Parathyroid adenoma (tissue), 2 donors: ENCODE results near the gene KIF4B.
"Not testable (repeated sequence)": the region's sequence is repeated elsewhere in the genome, so short reads cannot be mapped to it uniquely, and the experiment has no call there.

Experiments used
- H2AFZ ChIP-seq: fragments of 300-600 bp; sonication (generic); one replicate; pipeline ENCODE4 v1.7.0; 2017; ENCODE audit warnings: antibody characterized with exemption, mild to moderate bottlenecking
- H3K27ac ChIP-seq: fragments of 300-600 bp; sonication (generic); one replicate; pipeline ENCODE4 v1.7.0; 2017
- H3K27me3 ChIP-seq: fragments of 300-600 bp; sonication (generic); one replicate; pipeline ENCODE4 v1.7.0; 2017; ENCODE audit warnings: low read length; ENCODE audit not compliant: control insufficient read depth, insufficient read depth
- H3K36me3 ChIP-seq: fragments of 300-600 bp; sonication (generic); one replicate; pipeline ENCODE4 v1.7.0; 2017; ENCODE audit warnings: low read length; ENCODE audit not compliant: control insufficient read depth, insufficient read depth
- H3K4me1 ChIP-seq: fragments of 300-600 bp; sonication (generic); one replicate; pipeline ENCODE4 v1.7.0; 2017; ENCODE audit warnings: control low read depth
- H3K4me2 ChIP-seq: fragments of 300-600 bp; sonication (generic); one replicate; pipeline ENCODE4 v1.7.0; 2017; ENCODE audit warnings: low read length
- H3K4me3 ChIP-seq: fragments of 300-600 bp; sonication (generic); one replicate; pipeline ENCODE4 v1.7.0; 2017; ENCODE audit warnings: low read depth, low read length
- H3K79me2 ChIP-seq: fragments of 300-600 bp; sonication (generic); one replicate; pipeline ENCODE4 v1.7.0; 2017; ENCODE audit warnings: control low read depth
- H3K9ac ChIP-seq: fragments of 300-600 bp; sonication (generic); one replicate; pipeline ENCODE4 v1.7.0; 2017; ENCODE audit warnings: mild to moderate bottlenecking
- H3K9me3 ChIP-seq: fragments of 300-600 bp; sonication (generic); one replicate; pipeline ENCODE4 v1.7.0; 2017; ENCODE audit warnings: low read length; ENCODE audit not compliant: control insufficient read depth
- TF ChIP-seq, protein P1 (sequence below): fragments of 300-600 bp; sonication (generic); IDR thresholded peaks from one replicate; pipeline ENCODE4 v1.7.0; 2017; ENCODE audit warnings: antibody characterized with exemption, mild to moderate bottlenecking
- donor health status: primary hyperparathyroidism.

The KIF4B gene

DNA sequence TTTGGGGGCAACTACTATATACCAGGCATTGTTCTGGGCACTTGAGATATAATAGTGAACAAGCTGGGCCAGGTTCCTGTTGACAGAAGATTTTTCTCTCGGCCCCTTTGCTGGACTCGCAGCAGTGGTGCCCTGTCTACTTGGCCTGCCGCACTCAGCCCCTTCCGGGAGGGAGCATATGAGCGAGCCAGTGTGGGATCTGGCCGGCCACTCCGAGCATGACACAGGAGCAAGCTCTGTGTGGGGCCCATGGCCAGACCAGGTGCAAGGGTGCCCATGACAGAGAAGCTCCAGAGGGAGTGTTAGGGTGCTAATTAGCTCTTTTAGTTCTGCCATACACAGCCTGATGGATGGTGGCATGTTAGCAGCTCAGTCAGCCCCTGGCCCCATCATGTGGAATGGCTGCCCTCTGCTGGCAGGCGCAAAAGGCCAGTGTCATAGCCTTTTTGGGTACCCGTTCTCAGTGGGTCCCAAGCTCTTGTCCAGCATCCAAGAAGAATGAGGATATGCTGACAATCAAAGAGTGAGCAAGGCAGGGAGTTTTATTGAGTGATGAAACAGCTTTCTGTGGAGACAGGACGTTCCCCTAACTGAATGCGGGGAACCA, 9.3 kb upstream of the KIF4B start:
- Histone ChIP-seq H2AFZ (no peak overlapping the region), H3K9me3 (no peaks in the 10 kb centered on the region), H3K9ac (no peak overlapping the region), H3K4me3 (no peak overlapping the region), H3K79me2 (no peaks in the 10 kb centered on the region), H3K36me3 (no peaks in the 10 kb centered on the region), H3K27me3 (no peaks in the 10 kb centered on the region), H3K4me1 (no peaks in the 10 kb centered on the region), H3K4me2 (no peak overlapping the region), H3K27ac (no peak overlapping the region)
- TF ChIP-seq, protein P1, sequence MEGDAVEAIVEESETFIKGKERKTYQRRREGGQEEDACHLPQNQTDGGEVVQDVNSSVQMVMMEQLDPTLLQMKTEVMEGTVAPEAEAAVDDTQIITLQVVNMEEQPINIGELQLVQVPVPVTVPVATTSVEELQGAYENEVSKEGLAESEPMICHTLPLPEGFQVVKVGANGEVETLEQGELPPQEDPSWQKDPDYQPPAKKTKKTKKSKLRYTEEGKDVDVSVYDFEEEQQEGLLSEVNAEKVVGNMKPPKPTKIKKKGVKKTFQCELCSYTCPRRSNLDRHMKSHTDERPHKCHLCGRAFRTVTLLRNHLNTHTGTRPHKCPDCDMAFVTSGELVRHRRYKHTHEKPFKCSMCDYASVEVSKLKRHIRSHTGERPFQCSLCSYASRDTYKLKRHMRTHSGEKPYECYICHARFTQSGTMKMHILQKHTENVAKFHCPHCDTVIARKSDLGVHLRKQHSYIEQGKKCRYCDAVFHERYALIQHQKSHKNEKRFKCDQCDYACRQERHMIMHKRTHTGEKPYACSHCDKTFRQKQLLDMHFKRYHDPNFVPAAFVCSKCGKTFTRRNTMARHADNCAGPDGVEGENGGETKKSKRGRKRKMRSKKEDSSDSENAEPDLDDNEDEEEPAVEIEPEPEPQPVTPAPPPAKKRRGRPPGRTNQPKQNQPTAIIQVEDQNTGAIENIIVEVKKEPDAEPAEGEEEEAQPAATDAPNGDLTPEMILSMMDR, result no peak

DNA sequence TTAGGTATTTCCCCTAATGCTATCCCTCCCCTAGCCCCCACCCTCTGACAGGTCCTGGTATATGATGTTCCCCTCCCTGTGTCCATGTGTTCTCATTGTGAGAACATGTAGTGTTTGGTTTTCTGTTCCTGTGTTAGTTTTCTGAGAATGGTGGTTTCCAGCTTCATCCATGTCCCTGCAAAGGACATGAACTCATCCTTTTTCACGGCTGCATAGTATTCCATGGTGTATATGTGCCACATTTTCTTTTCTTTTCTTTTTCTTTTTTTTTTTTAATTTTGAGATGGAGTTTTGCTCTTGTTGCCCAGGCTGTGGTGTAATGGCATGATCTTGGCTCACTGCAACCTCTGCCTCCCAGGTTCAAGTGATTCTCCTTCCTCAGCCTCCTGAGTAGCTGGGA, 7.3 kb upstream of the KIF4B start:
- H3K27ac ChIP-seq, H3K27me3 ChIP-seq: not testable (repeated sequence)

DNA sequence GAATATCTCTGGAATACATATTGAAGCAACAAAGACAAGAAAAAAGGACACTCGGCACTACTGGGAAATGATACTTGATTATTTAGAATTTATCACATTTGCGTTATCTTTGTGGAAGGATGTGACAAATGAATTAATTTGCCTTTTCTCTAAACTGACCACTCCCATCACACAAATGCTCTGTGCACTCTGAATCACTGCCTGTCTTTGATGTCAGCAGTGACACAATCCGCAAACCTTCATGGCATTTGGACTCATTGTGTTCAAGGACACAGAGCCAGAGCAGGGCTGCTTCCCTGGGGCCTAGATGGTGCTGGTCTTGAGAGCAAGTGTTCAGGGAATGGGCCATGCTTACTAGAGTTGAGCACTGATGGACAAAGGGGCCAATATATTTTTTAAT, 4.9 kb upstream of the KIF4B start:
- Histone ChIP-seq H3K27ac (no peak overlapping the region), H3K4me3 (no peak overlapping the region), H3K4me2 (no peak overlapping the region), H3K4me1 (no peaks in the 10 kb centered on the region), H2AFZ (no peak overlapping the region), H3K79me2 (no peaks in the 10 kb centered on the region), H3K9me3 (no peaks in the 10 kb centered on the region), H3K36me3 (no peaks in the 10 kb centered on the region), H3K27me3 (no peaks in the 10 kb centered on the region), H3K9ac (no peak overlapping the region)
- TF ChIP-seq, protein P1, result no peak

More for the DNA sequence above, 7.3 kb upstream of the KIF4B start:
- H3K4me3 ChIP-seq, H2AFZ ChIP-seq, H3K9ac ChIP-seq, H3K79me2 ChIP-seq, H3K36me3 ChIP-seq, H3K9me3 ChIP-seq, H3K4me1 ChIP-seq, H3K4me2 ChIP-seq: not testable (repeated sequence)

DNA sequence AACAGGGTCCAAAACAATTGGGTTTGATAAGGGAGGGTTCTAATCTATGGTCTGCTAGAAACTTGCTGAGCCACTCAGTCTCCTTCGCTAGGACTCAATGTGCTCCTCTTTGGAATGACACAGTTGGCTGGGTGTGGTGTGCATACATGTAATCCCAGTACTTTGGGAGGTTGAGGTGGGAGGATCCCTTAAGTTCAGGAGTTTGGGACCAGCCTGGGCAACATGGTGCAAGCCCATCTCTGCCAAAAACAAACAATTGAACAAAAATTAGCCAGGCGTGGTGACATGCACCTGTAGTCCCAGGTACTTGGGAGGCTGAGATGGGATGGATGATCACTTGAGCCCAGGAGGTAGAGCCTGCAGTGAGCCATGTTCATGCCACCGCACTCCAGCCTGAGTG, 2.7 kb upstream of the KIF4B start:
- H2AFZ ChIP-seq, result no peak overlapping the region
- no peak overlapping the region for H3K9ac ChIP-seq
- H3K9me3 ChIP-seq, result no peaks in the 10 kb centered on the region
- H3K4me3 ChIP-seq, result no peak overlapping the region
- H3K27me3 ChIP-seq, result no peaks in the 10 kb centered on the region
- H3K4me1 ChIP-seq, result no peaks in the 10 kb centered on the region
- no peaks in the 10 kb centered on the region for H3K36me3 ChIP-seq
- TF ChIP-seq, protein P1, result no peak
- no peaks in the 10 kb centered on the region for H3K79me2 ChIP-seq
- no peak overlapping the region for H3K4me2 ChIP-seq
- H3K27ac ChIP-seq, result no peak overlapping the region

DNA sequence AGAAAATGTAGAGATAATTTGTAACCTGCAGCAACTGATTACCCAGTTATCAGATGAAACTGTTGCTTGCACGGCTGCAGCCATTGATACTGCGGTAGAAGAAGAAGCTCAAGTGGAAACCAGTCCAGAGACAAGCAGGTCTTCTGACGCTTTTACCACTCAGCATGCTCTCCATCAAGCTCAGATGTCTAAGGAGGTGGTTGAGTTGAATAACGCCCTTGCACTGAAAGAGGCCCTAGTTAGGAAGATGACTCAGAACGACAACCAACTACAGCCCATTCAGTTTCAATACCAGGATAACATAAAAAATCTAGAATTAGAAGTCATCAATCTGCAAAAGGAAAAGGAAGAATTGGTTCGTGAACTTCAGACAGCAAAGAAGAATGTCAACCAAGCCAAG, 1.7 kb downstream of the KIF4B start:
- no peak overlapping the region for H3K4me3 ChIP-seq
- no peaks in the 10 kb centered on the region for H3K79me2 ChIP-seq
- no peak overlapping the region for H3K9ac ChIP-seq
- no peak overlapping the region for H3K27ac ChIP-seq
- no peaks in the 10 kb centered on the region for H3K4me1 ChIP-seq
- H3K4me2 ChIP-seq, result no peak overlapping the region
- no peaks in the 10 kb centered on the region for H3K27me3 ChIP-seq
- TF ChIP-seq, protein P1, result no peak
- no peaks in the 10 kb centered on the region for H3K9me3 ChIP-seq
- no peaks in the 10 kb centered on the region for H3K36me3 ChIP-seq
- H2AFZ ChIP-seq, result no peak overlapping the region
